SHP77 treated with DMSO at 0.1 percent for 48 hours (cell line): ENCODE measurements around the gene TIMM8B.
"Not testable (repeated sequence)": the region's sequence is repeated elsewhere in the genome, so short reads cannot be mapped to it uniquely, and the experiment has no call there.

Experiments
- DNase-seq: peaks from one replicate; lab custom pipeline; 2025; lab: John Stamatoyannopoulos, UW

The TIMM8B gene

GRCh38 chr11:112086422-112087191, at the start of gene TIMM8B, which contains the start of gene SDHD:
Gene TIMM8B, minus strand, starts transcription at chr11:112086756. Its CDS starts 33 bp downstream, at chr11:112086723.
Gene SDHD, plus strand, starts transcription at chr11:112086873. Its CDS starts 35 bp downstream, at chr11:112086908.
- peak; percentile 82 for DNase-seq

DNA sequence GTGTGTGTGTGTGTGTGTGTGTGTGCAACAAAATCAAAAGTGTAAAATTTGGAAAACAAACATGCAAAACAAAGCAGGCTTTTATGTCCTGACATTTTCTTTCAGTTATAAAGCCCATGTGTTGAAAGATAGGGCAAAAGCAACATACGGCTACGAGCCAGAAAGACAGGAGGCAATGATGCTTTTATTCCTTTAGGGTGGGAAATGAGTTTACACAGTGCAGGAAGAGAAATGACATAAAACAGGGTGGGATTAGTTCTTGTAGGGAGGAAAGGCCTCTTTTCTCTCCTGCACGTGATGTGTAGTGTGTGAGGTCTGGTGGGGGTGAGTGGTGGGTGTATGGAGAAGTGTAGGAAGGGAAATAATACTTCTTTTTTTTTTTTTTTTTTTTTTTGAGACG, 47.9 kb upstream of the TIMM8B start:
- no peak for DNase-seq

DNA sequence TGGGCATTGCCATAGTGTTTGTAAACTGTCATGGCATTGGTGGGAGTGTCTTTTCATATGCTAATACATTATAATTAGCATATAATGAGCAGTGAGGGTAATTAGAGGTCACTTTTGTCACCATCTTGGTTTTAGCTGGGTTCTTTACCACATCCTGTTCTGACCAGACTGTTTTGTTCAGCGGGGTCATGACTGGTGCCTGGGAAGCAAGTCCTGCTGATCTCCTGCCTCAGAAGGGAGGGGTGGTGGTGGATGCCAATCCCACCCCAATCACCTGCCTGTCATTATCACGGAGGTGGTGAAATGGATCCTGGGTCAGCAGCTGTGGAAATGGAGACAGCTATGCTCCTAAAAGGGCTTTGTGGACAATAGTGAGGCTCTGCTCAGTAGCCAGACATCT, 46.2 kb upstream of the TIMM8B start:
- DNase-seq: no peak

GRCh38 chr11:112129656-112130055, 43.1 kb upstream of the TIMM8B start:
- no peak for DNase-seq

GRCh38 chr11:112128483-112129121, 42.0 kb upstream of the TIMM8B start:
- DNase-seq: peak; percentile 59

DNA sequence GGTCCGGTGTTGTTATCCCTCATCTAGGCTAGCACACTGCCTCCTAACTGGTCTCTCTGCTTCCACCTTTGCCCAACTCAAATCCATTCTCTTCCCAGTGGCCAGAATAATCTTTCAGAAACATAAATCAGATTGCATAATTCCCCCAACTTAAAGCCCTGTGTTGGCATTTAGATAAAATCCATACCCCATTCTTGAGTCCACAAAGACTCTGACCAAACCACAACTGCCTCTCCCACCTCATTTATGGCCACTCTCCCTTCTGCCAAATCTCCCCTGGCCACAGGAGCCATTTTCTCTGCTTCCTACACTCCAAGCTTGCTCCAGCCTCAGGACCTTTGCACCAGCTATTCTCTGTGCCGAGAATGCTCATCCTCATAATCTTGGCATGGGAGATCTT, 40.5 kb upstream of the TIMM8B start:
- no peak for DNase-seq

GRCh38 chr11:112123129-112123528, 36.6 kb upstream of the TIMM8B start:
- DNase-seq: no peak

DNA sequence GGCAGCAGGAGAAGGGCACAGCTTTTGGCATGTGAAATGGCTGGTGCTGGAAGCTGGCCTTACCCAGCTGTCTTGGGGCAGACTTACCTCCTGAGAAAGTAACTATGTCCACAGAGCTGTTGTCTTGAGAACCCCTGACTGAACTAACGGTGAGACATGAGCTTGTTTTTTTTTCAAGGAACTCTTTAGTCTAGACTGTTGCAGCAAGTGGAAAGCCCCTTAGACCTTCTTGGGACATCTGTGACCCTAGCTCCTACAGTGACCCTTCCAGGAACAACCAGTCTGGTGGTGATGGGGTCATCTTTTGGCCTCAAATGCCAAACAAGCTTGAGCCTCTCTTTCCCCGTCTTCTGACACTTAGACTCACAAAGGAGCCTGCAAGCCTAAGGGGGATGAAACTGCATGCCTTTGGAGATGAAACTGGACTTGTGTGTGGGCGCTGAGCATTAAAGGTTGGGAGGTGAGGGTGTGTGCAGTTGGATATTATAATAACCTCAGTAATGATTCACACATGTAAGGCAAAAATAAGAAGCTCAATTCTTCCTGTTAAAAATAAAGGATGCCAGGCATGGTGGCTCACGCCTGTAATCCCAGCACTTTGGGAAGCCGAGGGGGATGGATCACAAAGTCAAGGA, 35.5 kb upstream of the TIMM8B start:
- DNase-seq: no peak

DNA sequence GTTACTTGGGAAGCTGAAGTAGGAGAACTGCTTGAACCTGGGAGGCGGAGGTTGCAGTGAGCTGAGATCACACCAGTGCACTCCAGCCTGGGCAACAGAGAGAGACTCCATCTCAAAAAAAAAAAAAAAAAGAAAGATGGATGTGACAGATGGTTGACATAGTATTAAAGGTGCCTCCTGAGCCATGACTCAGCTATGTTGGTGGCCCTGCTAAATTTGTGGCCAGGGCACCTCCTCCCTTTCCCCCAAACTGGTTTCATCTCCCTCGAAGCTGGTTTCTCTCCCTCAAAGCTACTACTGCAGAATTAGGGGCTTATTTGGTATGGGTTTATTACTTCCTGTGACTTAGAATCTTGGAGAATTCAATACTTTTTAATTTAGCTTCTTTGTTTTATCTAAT, 31.6 kb upstream of the TIMM8B start:
- no peak for DNase-seq

DNA sequence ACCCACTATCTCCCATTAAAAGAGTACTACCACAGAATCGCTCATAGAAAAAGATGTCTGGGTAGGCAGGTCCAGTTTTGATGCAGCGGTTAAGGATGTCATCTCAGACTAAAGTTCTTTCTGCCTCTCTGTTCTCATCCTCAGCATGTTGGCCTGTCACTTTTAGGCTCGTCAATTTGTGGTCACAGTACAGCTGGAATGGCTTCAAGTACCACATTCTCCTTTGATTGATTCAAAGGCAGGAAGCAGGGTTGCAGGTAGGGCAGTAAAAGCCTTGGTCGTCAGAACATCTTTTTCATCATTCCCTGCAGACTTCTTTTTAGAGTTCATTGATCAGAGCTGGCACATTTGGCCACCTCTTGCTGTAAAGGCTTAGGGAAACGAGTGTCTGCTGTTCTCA, 28.8 kb upstream of the TIMM8B start:
- no peak for DNase-seq

DNA sequence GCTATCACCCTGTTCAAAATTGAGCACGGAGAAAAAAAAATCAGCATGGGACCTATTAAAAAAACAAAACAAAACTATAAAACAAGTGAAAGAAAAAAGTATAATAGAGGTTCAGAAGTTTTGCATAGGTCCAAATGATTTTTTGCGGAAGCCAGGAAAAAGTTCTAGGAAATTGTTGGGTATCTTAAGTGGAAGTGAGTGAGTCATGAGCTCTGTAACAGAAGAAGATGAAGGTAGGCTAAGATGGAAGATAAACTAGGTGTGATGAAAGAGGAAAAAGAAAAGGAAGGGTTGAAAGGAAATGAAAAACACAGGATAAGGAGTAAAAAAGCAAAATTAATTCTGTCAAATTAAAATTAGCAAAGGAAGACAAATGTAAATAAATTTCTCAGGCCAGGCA, 27.9 kb upstream of the TIMM8B start:
- no peak for DNase-seq

GRCh38 chr11:112113539-112114457, 27.2 kb upstream of the TIMM8B start:
- peak; percentile 33 for DNase-seq

DNA sequence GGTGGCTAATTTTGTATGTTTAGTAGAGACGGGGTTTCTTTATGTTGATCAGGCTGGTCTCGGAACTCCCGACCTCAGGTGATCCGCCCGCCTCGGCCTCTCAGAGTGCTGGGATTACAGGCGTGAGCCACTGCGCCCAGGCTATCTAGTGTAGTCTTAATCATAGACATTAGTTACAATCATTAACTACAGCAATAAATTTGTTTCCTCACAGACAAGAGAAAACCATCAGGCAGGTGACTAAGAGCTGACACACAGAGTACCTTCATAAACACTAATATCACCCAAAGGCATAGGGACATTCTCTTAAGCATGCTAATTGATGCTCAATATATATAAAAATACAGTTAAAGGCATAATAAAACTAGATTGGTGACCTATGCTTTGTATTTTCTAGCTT, 19.5 kb upstream of the TIMM8B start:
- DNase-seq: no peak

DNA sequence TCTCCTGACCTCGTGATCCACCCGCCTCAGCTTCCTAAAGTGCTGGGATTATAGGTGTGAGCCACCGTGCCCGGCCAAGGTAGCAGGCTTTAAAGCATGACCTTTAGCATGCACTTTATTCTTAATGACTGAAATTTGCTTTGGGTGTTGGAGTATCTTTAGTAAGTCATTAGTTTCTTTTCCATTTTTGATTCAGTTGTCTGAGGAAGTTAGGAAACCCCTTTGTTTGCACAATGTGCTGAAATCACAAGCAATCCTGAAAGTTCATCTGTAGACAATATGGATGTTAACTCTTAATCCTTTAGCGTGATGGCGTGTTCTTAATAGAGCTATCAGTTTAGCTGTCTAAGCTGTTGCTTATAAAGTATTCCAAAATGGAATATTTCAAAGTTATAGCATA, 16.9 kb upstream of the TIMM8B start:
- DNase-seq: no peak

DNA sequence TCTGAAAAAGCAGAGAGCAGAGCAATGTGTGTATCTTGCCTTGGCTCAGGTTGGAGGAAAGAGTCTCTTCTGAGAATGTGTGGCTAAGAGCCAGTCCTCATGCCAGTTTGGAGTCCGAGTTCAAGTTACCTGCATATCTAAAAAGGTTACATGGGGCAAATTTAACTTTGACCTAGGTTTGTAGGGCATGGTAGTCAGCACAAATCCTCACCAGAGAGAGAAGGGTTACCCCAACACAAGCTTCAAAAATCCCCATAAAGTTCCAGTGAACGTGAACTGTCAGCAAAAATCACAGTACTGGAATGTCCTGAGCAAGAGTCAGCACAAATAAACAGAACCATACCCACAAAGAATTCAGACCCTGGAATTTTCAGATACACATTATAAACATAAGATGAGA, 13.9 kb upstream of the TIMM8B start:
- no peak for DNase-seq

- DNase-seq: no peak
These were observed 11.4 kb upstream of the TIMM8B start for GRCh38 chr11:112097734-112098528.

- DNase-seq: no peak
These were observed 9.6 kb upstream of the TIMM8B start for GRCh38 chr11:112096194-112096593.

DNA sequence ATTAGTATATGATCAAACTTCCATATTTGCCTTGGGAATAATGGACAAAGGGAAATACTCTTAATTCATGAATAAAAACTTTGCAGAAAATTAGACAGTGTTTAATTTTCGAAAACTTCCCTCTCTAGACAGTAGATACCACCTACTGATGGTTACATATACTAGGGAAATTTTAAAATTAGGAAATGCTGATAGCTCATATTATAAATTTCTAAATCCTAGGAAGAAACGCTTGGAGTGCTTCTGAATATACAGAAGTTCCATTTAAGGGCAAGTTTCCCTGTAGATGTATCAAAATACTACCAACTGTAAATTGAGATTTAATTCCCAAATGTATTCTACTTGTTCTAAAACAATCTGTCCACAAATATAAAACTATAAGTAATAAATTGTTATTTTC, 8.7 kb upstream of the TIMM8B start:
- DNase-seq: not testable (repeated sequence)

GRCh38 chr11:112087212-112087611, 656 bp upstream of the TIMM8B start:
- DNase-seq: no peak

- DNase-seq: no peak
These were observed 634 bp downstream of the TIMM8B start for GRCh38 chr11:112085822-112086421.

DNA sequence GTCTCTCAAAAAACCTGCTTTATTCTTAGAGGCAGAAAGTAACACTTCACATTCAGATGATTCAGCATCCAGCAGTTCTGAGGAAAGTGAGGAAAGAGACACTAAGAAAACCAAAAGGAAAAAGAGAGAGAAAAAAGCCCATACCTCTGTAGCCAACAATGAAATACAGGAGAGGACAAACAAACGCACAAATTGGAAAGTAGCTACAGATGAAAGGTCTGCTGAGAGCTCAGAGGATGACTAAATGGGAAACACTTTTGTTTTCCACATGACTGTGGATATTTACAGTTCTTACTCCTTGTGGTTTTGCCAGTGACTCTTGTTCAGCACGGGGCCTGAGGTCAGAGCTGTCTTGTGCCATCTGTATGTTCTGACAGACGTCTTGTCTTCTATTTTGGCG, 3.8 kb downstream of the TIMM8B start:
- no peak for DNase-seq
